ENCODE results near the gene GPR132. TPM values are rescaled to one million over a fixed set of nuclear protein-coding genes. Genes with fewer than 3 reads are reported as not detected.
A peak's percentile ranks its signal among the peaks of the same experiment; 100 is the strongest.

The GPR132 gene
- polyA plus RNA-seq, 1 donor from 2014 or later: not detected

DNA sequence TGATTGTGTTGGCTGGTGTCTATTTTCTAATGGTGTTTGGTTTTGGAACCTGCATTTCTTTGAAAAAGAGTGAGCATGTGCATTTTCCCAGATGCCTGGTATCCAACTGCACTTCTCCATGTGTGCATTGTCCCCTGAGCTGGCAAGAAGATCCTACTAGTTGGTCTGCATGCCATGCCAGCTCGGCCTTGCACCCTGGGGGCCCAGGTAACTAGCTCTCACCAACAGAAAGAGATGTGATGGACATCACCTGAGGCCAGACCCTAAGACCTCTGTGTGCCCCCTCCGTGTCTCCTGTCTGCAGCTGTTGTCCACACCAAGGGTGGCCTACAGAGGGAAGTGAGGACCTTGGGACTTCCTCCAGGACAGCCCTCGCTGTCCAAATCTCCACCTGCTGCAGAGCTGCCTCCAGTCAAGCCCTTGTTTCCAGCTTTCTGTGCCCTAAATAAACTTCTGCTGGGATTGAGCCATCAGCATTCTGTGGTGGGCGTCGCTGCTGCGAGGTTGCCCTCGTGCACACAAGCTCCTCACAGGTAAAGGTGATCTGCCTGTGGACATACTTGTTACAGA is 30.1 kb upstream of the GPR132 start:
- no peak for TF ChIP-seq MXI1 (conservative IDR thresholded peaks at IDR 0.05; ENCODE audit: poor library complexity, severe bottlenecking)
- no peak for TF ChIP-seq EZH2 (IDR thresholded peaks at IDR 0.05; ENCODE audit: borderline replicate concordance, insufficient read depth, low read length, poor library complexity, severe bottlenecking)
- TF ChIP-seq CTCF (IDR thresholded peaks at IDR 0.05; ENCODE audit: poor library complexity, severe bottlenecking): no peak
- TF ChIP-seq EP300 (conservative IDR thresholded peaks at IDR 0.05; ENCODE audit: poor library complexity, severe bottlenecking): no peak
- TF ChIP-seq TAF1 (IDR thresholded peaks at IDR 0.05; ENCODE audit: low read depth): no peak
- TF ChIP-seq, protein P1, sequence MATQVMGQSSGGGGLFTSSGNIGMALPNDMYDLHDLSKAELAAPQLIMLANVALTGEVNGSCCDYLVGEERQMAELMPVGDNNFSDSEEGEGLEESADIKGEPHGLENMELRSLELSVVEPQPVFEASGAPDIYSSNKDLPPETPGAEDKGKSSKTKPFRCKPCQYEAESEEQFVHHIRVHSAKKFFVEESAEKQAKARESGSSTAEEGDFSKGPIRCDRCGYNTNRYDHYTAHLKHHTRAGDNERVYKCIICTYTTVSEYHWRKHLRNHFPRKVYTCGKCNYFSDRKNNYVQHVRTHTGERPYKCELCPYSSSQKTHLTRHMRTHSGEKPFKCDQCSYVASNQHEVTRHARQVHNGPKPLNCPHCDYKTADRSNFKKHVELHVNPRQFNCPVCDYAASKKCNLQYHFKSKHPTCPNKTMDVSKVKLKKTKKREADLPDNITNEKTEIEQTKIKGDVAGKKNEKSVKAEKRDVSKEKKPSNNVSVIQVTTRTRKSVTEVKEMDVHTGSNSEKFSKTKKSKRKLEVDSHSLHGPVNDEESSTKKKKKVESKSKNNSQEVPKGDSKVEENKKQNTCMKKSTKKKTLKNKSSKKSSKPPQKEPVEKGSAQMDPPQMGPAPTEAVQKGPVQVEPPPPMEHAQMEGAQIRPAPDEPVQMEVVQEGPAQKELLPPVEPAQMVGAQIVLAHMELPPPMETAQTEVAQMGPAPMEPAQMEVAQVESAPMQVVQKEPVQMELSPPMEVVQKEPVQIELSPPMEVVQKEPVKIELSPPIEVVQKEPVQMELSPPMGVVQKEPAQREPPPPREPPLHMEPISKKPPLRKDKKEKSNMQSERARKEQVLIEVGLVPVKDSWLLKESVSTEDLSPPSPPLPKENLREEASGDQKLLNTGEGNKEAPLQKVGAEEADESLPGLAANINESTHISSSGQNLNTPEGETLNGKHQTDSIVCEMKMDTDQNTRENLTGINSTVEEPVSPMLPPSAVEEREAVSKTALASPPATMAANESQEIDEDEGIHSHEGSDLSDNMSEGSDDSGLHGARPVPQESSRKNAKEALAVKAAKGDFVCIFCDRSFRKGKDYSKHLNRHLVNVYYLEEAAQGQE (IDR thresholded peaks at IDR 0.05; ENCODE audit: borderline replicate concordance): no peak
- TF ChIP-seq POLR2AphosphoS5 (IDR thresholded peaks at IDR 0.05): no peak
- TF ChIP-seq SMC3 (conservative IDR thresholded peaks at IDR 0.05; ENCODE audit: poor library complexity): no peak
- TF ChIP-seq RAD21 (conservative IDR thresholded peaks at IDR 0.05): no peak
- Histone ChIP-seq H3K4me2 (ENCODE audit: low read length) (no peak overlapping the region), H2AFZ (ENCODE audit: low read depth, low read length) (no peak overlapping the region)

DNA sequence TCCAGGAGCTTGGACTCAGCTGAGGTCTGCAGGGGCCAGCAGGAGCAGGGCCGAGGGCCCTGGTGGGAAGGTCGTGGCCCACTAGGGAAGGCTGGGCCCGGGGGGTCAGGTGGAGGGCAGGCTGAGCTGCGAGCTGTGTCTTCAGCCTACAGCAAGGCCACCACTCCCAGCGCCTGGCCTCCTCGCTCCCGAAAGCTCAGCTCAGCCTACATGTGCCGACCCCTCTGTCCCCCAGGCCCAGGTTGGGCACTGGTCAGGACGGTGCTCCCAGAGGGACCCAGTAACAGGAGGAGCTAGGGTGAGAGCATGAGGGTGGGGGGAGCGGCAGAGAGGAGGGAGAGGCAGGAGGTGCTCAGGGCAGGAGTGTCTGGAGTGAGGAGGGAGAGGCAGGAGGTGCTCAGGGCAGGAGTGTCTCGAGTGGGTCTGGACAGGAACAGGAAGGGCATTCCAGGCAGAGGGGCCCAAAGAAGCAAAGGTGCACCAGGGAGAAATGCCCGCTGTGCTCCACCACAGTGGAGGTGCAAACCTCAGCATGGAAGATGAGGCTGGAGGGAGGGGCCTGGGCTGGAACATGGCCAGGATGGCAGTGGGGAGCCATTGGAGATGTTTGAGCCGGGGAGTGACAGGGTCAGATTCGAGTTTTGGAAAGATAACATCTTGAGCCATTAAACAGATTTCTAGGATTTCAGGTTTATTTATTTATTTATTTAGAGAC is 29.1 kb upstream of the GPR132 start:
- H3K27ac ChIP-seq (ENCODE audit: low read length): no peak overlapping the region
- no peak for TF ChIP-seq MXI1 (conservative IDR thresholded peaks at IDR 0.05; ENCODE audit: poor library complexity, severe bottlenecking)
- no peak for TF ChIP-seq EZH2 (IDR thresholded peaks at IDR 0.05; ENCODE audit: borderline replicate concordance, insufficient read depth, low read length, poor library complexity, severe bottlenecking)
- no peak for TF ChIP-seq CTCF (IDR thresholded peaks at IDR 0.05; ENCODE audit: poor library complexity, severe bottlenecking)
- TF ChIP-seq, protein P1 (IDR thresholded peaks at IDR 0.05; ENCODE audit: borderline replicate concordance): no peak
- TF ChIP-seq POLR2AphosphoS5 (IDR thresholded peaks at IDR 0.05): no peak
- TF ChIP-seq SMC3 (conservative IDR thresholded peaks at IDR 0.05; ENCODE audit: poor library complexity): no peak
- TF ChIP-seq TAF1 (IDR thresholded peaks at IDR 0.05; ENCODE audit: low read depth): no peak
- TF ChIP-seq EP300 (conservative IDR thresholded peaks at IDR 0.05; ENCODE audit: poor library complexity, severe bottlenecking): no peak
- TF ChIP-seq RAD21 (conservative IDR thresholded peaks at IDR 0.05): no peak
- H3K27me3 ChIP-seq (ENCODE audit: insufficient read depth, low read depth, low read length): peaks cover 22% of the 10 kb centered on the region
- peak overlapping the region; percentile 56 for H3K9ac ChIP-seq (ENCODE audit: low read length)
- H3K79me2 ChIP-seq (replicated peaks; ENCODE audit: insufficient read depth, low read length): no peaks in the 10 kb centered on the region
- no peak overlapping the region for H3K4me2 ChIP-seq (ENCODE audit: low read length)
- no peaks in the 10 kb centered on the region for H3K9me2 ChIP-seq (ENCODE audit: insufficient read depth, low read length)
- H3K4me3 ChIP-seq (ENCODE audit: low read length): peak overlapping the region; percentile 64
- H4K20me1 ChIP-seq (ENCODE audit: insufficient read depth): no peaks in the 10 kb centered on the region
- H3K9me3 ChIP-seq (ENCODE audit: low read length): no peaks in the 10 kb centered on the region
- H2AFZ ChIP-seq (ENCODE audit: low read depth, low read length): no peak overlapping the region
- no peaks in the 10 kb centered on the region for H3F3A ChIP-seq (ENCODE audit: insufficient read depth, low read length, poor library complexity, severe bottlenecking)
- no peaks in the 10 kb centered on the region for H3K36me3 ChIP-seq (ENCODE audit: insufficient read depth, low read length)

More for the DNA sequence above, 30.1 kb upstream of the GPR132 start:
- Histone ChIP-seq H3K27me3 (ENCODE audit: insufficient read depth, low read depth, low read length) (peaks cover 21% of the 10 kb centered on the region), H3K27ac (ENCODE audit: low read length) (no peak overlapping the region), H3K79me2 (replicated peaks; ENCODE audit: insufficient read depth, low read length) (no peaks in the 10 kb centered on the region), H3K9me3 (ENCODE audit: low read length) (peaks cover 3% of the 10 kb centered on the region), H3K4me3 (ENCODE audit: low read length) (no peak overlapping the region), H3F3A (ENCODE audit: insufficient read depth, low read length, poor library complexity, severe bottlenecking) (no peaks in the 10 kb centered on the region), H3K36me3 (ENCODE audit: insufficient read depth, low read length) (no peaks in the 10 kb centered on the region), H3K9ac (ENCODE audit: low read length) (no peak overlapping the region), H4K20me1 (ENCODE audit: insufficient read depth) (no peaks in the 10 kb centered on the region), H3K9me2 (ENCODE audit: insufficient read depth, low read length) (no peaks in the 10 kb centered on the region)
